ENCODE measurements around the gene PIPOX. TPM values are rescaled to one million over a fixed set of nuclear protein-coding genes. Genes with fewer than 3 reads are reported as not detected.
A peak's percentile ranks its signal among the peaks of the same experiment; 100 is the strongest.

The PIPOX gene
- total and polyA plus RNA-seq, 9 of the 15 experiments (the other 6 are each of a cell fraction or from before 2014, with no cell fraction given): 0.15 to 2.2 (median 0.58) TPM; not detected in 2

- H3K27ac ChIP-seq (ENCODE audit: extremely low read depth, low read depth, low read length): no peak overlapping the region
- no peaks in the 10 kb centered on the region for H3K9me1 ChIP-seq (ENCODE audit: control insufficient read depth, insufficient read depth, low read length)
- H4K20me1 ChIP-seq (replicated peaks; ENCODE audit: control insufficient read depth, insufficient read depth, low read length): no peaks in the 10 kb centered on the region
- H3K9ac ChIP-seq (ENCODE audit: insufficient read depth in 1 of 2, low read depth in 2 of 2, low read length in 2 of 2): no peak overlapping the region
- FAIRE-seq (peak; percentile 73), DNase-seq (ENCODE audit: extremely low read depth in 1 of 4, low spot score in 3 of 4) (no peak), ATAC-seq (peak; percentile 51)
- no TSS peak for BruUV-seq (replicated peaks)
- H3K4me3 ChIP-seq: no peak overlapping the region
- ChIA-PET CTCF (ENCODE audit: low intra/inter-chr PET ratio) (no interaction called here), POLR2A (interaction anchor here (0.6 to 1.5 kb wide), 5 partner anchors 8 to 90 kb away, joined by 3 to 4 read pairs (median 3); no protein-coding TSS in a partner anchor)
- H3K36me3 ChIP-seq (ENCODE audit: control insufficient read depth, insufficient read depth, low read length): no peaks in the 10 kb centered on the region
- H2AFZ ChIP-seq (ENCODE audit: low read depth, low read length): no peak overlapping the region
- peak overlapping the region; percentile 24 for H3K4me2 ChIP-seq (ENCODE audit: insufficient read depth, low read length)
- WGBS (ENCODE audit: insufficient coverage, low coverage, missing lambda C conversion rate): 3% methylated on average over 15 of the region's 15 CpGs
- peaks cover 1% of the 10 kb centered on the region; the same call in 1 of the 2 replicates for H3K9me3 ChIP-seq (replicated peaks; ENCODE audit: control insufficient read depth, insufficient read depth, low read depth, low read length)
- intact Hi-C loops (cut with micrococcal nuclease): no loop called here
- H3K27me3 ChIP-seq (ENCODE audit: control insufficient read depth in 2 of 2, insufficient read depth in 2 of 2, low read length in 2 of 2): peaks cover 23 to 28% of the 10 kb centered on the region in 2 experiments; a peak in 4 of 5 replicates
- H3K4me1 ChIP-seq (replicated peaks in 1 of 2; ENCODE audit: control insufficient read depth in 2 of 2, insufficient read depth in 2 of 2, low read length in 2 of 2): peaks cover 6 to 10% of the 10 kb centered on the region in 2 experiments; a peak in 4 of 5 replicates
- in situ Hi-C loops (cut with MboI): no loop called here
- TF ChIP-seq ZNF146 (CRISPR knock-in tag; IDR thresholded peaks at IDR 0.05; ENCODE audit: unreplicated experiment) (no peak), RCOR1 (IDR thresholded peaks at IDR 0.05; ENCODE audit: borderline replicate concordance in 1 of 2, low read depth in 2 of 2, low read length in 2 of 2) (no peak), CTBP1 (IDR thresholded peaks at IDR 0.05; ENCODE audit: borderline replicate concordance) (peak; percentile 23; the same call in 1 of the 2 replicates), ZNF589 (CRISPR knock-in tag; IDR thresholded peaks at IDR 0.05; ENCODE audit: low read depth) (peak; percentile 25; the same call in 1 of the 2 replicates), NRF1 (conservative IDR thresholded peaks at IDR 0.05 in 1 of 2, IDR thresholded peaks at IDR 0.05 in 1 of 2) (peak in 1 of 2 experiments; percentile 23; a peak in 3 of 4 replicates), ZNF175 (CRISPR knock-in tag; IDR thresholded peaks at IDR 0.05; ENCODE audit: low read depth) (peak; percentile 37; the same call in 1 of the 2 replicates), MEIS2 (IDR thresholded peaks at IDR 0.05; ENCODE audit: partially characterized antibody) (peak; percentile 40), CC2D1A (IDR thresholded peaks at IDR 0.05) (no peak), PKNOX1 (IDR thresholded peaks at IDR 0.05) (peak; percentile 95)
- H3K79me2 ChIP-seq (ENCODE audit: control insufficient read depth, insufficient read depth, low read length): no peaks in the 10 kb centered on the region
Measured at GRCh38 chr17:29038085-29038795, 4.7 kb upstream of the PIPOX start.

Measured in K562 (cell line).